ENCODE results near the gene KLK2. TPM values are rescaled to one million over a fixed set of nuclear protein-coding genes. Genes with fewer than 3 reads are reported as not detected.

The KLK2 gene
- total and polyA plus RNA-seq, 2 of the 4 experiments (the other 2 are of a cell fraction) = not detected

- Histone ChIP-seq H3K9me1 (ENCODE audit: insufficient read depth, low read length) (no peaks in the 10 kb centered on the region), H4K8ac (ENCODE audit: low read depth in 2 of 2, low read length in 2 of 2) (no peak overlapping the region), H4K5ac (ENCODE audit: low read depth, low read length) (no peak overlapping the region), H3K9me3 (ENCODE audit: control insufficient read depth, insufficient read depth, low read length) (no peaks in the 10 kb centered on the region), H3K9ac (ENCODE audit: low read depth, low read length) (no peak overlapping the region), H3K79me1 (ENCODE audit: low read depth in 1 of 2, low read length in 2 of 2) (no peaks in the 10 kb centered on the region), H3K23ac (ENCODE audit: low read depth, low read length) (no peak overlapping the region), H2AK5ac (ENCODE audit: low read depth, low read length) (no peak overlapping the region), H2BK20ac (ENCODE audit: low read depth, low read length) (no peak overlapping the region), H3K4me2 (ENCODE audit: low read depth, low read length) (no peak overlapping the region), H3K27me3 (ENCODE audit: control insufficient read depth, insufficient read depth, low read length) (no peaks in the 10 kb centered on the region; the same call in 1 of the 2 replicates), H3K56ac (ENCODE audit: extremely low read depth, insufficient read depth, low read length) (no peak overlapping the region), H3K4me3 (ENCODE audit: insufficient read depth, low read depth, low read length) (no peak overlapping the region), H3K14ac (replicated peaks; ENCODE audit: low read depth, low read length) (no peak overlapping the region), H4K20me1 (ENCODE audit: insufficient read depth, low read length) (no peaks in the 10 kb centered on the region), H3K27ac (ENCODE audit: insufficient read depth, low read length) (no peak overlapping the region), H3K4me1 (ENCODE audit: control insufficient read depth, insufficient read depth, low read length) (no peaks in the 10 kb centered on the region), H3K36me3 (ENCODE audit: control insufficient read depth, insufficient read depth, low read length) (no peaks in the 10 kb centered on the region), H2BK5ac (ENCODE audit: low read depth, low read length, poor library complexity, severe bottlenecking) (no peak overlapping the region), H4K91ac (ENCODE audit: insufficient read depth, low read depth, low read length) (no peak overlapping the region), H3K18ac (ENCODE audit: low read depth, low read length) (no peak overlapping the region), H2AFZ (replicated peaks; ENCODE audit: low read length, poor library complexity) (no peak overlapping the region), H2BK120ac (ENCODE audit: low read depth, low read length) (no peak overlapping the region), H3K4ac (ENCODE audit: low read depth, low read length) (no peak overlapping the region), H2AK9ac (replicated peaks; ENCODE audit: low read depth, low read length, poor library complexity) (no peak overlapping the region), H2BK15ac (ENCODE audit: low read depth, low read length) (no peak overlapping the region)
- BruUV-seq (replicated peaks) = no TSS peak
- DNase-seq (no peak), ATAC-seq (ENCODE audit: low read depth) (no peak)
- ChIA-PET CTCF (no interaction called here), POLR2A (ENCODE audit: unreplicated experiment) (no interaction called here)
- intact Hi-C loops (cut with micrococcal nuclease) = no loop called here
- dilution Hi-C loops (cut with HindIII; ENCODE audit: low sequenced_read_pairs, unreplicated experiment) = no loop called here
- WGBS, 2 experiments (ENCODE audit: extremely low coverage in 2 of 2, insufficient read length in 1 of 2) = no CpG with 5 or more reads among the region's 10 CpGs
- no peak for TF ChIP-seq CEBPB (IDR thresholded peaks at IDR 0.05; ENCODE audit: low read depth, low read length)
- TF ChIP-seq USF2 (IDR thresholded peaks at IDR 0.05; ENCODE audit: low read depth, low read length) = no peak
- in situ Hi-C loops (cut with MboI; ENCODE audit: low sequenced_read_pairs) = no loop called here
These were observed 33.3 kb upstream of the KLK2 start for GRCh38 chr19:50839712-50840655.
